ENCODE measurements around the gene FMOD.

FMOD gene

GRCh38 chr1:203360547-203361185 is 9.7 kb upstream of the FMOD start:
- no peak for DNase-seq

- no peak for DNase-seq
These were observed 8.2 kb upstream of the FMOD start for GRCh38 chr1:203359010-203359571.

DNA sequence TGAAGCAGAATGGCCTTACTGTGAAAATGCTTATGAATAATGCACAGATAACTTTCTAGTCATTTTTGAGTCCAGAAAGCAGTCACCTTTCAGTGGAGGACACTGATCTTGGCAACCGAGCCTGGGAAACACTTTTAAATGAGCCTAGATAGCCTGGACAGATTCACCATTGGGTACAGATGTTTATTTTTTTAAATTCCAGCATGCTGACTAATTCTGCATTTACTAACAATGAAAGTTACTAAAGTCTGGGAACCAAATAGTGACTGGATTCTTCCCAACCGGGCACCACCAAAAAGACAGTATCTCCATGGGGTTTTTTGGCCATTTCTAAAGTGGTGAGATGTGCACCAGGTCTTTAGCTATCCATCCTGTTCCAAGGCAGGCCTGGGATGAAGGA is 3.3 kb upstream of the FMOD start:
- DNase-seq = no peak

- no peak for DNase-seq
These were observed 2.6 kb upstream of the FMOD start for GRCh38 chr1:203353486-203353885.

DNA sequence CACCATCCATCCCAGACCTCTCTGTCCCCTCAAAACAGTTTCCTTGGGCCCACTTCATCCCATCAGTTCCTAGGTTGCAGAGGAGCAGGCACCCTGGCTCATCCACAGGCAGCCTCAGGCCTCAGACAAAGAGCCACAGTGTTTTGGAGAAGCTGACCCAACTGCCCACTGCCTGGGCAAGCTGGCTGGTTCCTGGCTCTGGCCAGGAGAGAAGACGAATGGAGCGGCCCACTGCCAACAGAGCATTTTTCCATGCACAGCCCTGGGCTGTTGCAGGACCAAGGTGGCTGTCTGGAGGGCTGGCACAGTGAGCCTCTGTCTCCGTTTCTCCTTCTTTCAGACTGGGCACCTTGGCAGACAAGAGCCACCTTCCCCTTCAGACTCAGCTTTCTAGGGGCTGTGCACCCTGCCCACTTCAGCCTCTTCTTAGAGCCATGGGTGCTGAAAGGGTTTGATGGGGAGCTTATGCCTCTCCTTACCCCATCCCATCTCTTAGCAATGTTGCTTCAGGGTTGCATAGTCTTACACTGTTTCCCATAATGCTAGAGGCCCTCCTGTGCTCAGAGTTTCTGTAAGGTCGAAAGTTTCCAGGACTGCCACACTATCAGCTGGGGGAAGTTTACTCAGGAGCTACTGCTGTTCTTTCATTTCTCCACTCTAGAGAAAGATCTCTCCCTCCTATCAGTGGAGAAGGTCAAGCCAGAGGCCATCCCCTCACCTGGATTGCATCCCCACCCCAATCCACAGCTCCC is 973 bp downstream of the FMOD start:
- no peak for DNase-seq

DNA sequence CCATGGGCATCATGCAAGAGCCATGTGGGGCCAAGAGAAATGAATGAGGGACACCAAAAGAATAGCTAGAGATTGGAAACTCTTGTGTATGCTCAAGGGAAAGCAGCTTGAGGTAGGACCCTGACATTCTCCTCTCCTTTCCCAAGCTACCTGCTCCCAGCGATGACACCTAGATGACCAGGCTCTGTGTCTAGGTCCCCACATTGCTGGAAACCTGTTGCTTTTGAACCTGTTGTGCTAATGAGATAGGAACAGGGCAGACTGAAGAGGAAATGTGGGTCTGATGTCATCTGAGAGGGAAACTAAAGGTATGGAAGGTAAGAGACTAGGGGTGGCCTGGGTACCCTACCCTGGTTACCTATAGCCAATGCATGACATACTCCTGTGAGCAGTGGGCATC is 1.8 kb downstream of the FMOD start:
- DNase-seq = no peak

GRCh38 chr1:203346769-203347102 is 4.2 kb downstream of the FMOD start:
- DNase-seq = no peak

GRCh38 chr1:203346060-203346768 is 4.7 kb downstream of the FMOD start:
- no peak for DNase-seq

- no peak for DNase-seq
These were observed 6.8 kb downstream of the FMOD start for GRCh38 chr1:203343956-203344754.

GRCh38 chr1:203342192-203342940 is 8.6 kb downstream of the FMOD start:
- DNase-seq = peak; percentile 11

GRCh38 chr1:203340112-203340790 is 10.7 kb downstream of the FMOD start:
- peak; percentile 23 for DNase-seq

GRCh38 chr1:203338335-203339036 is 12.4 kb downstream of the FMOD start:
- peak; percentile 41 for DNase-seq

DNA sequence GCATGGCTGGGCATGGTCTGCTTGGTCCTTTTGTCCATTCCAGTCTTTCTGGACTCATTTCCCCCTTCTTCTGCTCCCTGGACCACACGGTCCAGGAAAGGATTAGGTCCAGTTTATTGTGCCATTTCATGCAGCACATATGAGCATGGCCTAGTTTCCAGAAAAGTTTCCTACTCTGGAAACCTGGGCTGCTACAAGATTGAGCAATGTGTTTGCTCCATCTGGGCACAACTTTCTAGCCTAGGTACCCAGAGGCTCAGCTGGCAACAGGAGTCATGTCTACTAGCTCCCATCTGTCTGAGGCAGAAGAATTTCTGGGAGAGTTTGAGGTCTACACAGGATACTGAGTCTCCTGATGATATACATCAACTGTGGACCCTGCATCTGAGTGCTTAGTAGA is 14.8 kb downstream of the FMOD start:
- no peak for DNase-seq

GRCh38 chr1:203335503-203335902 is 15.4 kb downstream of the FMOD start:
- no peak for DNase-seq

GRCh38 chr1:203331224-203331623 is 19.7 kb downstream of the FMOD start:
- no peak for DNase-seq

DNA sequence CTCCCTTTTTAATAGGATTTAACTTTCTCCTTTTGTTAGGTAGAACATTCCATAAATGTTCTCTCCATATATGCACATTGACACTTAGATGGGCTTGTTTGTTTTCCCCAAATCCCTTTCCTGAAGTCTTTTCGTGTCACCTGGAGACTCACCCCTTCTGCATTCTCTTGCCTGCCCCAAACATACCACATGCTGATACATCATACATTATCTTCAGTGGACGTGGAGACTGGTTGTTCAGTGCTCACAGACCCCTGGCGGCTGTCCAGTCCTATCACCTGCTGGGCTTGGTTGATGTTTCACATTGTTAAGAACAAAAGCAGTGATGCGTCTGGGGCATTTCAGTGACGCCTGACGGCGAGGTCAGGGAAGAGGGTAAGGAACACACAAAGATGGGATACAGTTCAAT is 22.2 kb downstream of the FMOD start:
- no peak for DNase-seq

- peak; percentile 67 for DNase-seq
These were observed 23.1 kb downstream of the FMOD start for GRCh38 chr1:203327684-203328457.

GRCh38 chr1:203326830-203327683 is 23.9 kb downstream of the FMOD start:
- peak; percentile 92 for DNase-seq
